AG08395 (cell line): Measurements from ENCODE around the gene MCF2L.

ENCODE experiments used
- DNase-seq: peaks from one replicate; pipeline ENCODE4 v3.0.0; 2012; ENCODE audit warnings: mixed read lengths, low spot score

The MCF2L gene

GRCh38 chr13:112962911-112963625 lies 5.9 kb upstream of the MCF2L start:
- no peak for DNase-seq

DNA sequence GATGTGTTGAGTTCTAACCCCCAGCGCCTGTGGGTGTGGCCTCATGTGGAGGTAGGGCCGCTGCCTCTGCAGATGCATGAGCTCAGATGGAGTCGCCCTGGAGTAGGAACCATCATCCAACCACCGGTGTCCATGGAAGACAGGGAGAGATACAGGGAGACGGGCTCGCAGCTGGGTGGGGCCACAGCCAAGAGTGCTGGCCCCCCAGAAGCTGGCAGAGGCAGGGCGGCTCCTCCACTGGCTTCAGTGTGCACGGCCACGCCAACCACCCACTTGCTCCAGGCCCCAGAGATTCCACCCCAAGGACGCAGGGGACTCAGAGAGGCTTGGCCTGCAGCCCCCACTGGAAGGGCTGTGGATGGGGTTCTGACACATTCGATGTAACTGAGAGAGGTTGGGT lies 5.4 kb upstream of the MCF2L start:
- DNase-seq = no peak

DNA sequence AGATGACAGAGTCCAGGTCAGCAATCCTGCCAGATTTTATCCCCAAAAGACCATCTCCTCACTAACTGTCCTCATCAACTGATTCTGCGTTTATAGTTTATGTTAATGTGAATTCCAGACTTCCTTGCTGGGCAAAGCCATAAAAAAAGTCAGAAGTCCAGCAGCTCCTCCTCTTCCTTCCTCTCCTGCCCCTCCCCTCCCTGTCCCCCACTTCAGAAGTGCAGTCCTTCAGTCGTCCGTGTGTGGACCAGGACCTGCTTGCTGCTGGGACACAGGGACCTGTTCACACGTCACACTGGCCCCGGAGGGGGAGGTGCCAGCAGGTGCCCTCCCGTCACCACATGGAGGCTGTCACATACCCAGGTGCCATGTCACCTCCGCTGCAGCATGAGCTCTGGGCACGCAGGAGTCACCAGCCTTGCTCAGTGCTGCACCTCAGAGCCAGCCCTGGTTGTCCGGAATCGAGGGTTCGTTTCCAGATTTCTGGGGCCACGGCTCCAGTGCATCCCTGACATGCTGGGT lies 4.0 kb upstream of the MCF2L start:
- no peak for DNase-seq

GRCh38 chr13:112965573-112966115 lies 3.4 kb upstream of the MCF2L start:
- no peak for DNase-seq

DNA sequence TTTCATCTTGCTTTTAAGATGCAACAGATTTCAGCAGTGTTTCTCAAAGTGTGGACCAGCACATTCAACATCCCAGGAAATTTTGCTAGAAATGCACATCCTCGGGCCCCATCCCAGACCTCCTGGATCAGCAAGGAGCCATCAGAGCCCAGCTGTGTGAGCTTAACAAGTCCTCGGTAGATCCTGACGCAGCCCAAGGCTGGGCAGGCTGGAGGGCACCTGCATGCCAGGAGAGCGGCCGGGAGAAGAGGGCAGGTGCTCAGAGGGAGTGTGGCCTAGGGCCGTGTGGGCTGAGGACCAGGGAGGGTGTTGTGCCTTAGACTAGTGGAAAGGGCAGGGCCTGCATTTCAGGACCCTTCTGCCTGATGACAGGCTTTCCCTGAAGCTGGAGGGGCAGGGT lies 2.2 kb upstream of the MCF2L start:
- DNase-seq = no peak

DNA sequence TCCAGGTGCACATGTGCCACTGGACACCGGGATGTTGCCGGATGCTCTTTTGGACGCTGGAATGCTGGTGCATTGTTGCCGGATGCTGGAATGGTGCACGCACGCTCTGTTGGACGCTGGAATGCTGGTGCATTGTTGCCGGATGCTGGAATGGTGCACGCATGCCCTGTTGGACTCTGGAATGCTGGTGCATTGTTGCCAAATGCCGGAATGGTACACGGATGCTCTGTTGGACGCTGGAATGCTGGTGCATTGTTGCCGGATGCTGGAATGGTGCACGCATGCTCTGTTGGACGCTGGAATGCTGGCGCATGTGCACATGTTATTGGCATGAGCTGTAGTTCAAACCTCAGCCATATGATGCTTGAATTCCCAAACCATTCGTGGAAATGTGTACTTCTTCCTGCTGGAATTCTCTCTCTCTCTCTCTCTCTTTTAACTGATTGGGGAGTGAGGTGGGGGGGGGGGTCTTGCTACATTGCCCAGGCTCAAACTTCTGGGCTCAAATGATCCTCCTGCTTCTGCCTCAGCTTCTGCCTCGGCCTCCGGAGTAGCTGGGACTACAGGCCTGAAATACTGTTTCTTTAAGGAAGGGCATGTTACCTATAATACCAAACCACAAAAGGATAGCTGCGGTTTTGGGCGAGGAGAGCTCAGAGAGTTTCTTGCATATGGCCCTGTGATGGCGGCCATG lies 1.2 kb upstream of the MCF2L start:
- no peak for DNase-seq

DNA sequence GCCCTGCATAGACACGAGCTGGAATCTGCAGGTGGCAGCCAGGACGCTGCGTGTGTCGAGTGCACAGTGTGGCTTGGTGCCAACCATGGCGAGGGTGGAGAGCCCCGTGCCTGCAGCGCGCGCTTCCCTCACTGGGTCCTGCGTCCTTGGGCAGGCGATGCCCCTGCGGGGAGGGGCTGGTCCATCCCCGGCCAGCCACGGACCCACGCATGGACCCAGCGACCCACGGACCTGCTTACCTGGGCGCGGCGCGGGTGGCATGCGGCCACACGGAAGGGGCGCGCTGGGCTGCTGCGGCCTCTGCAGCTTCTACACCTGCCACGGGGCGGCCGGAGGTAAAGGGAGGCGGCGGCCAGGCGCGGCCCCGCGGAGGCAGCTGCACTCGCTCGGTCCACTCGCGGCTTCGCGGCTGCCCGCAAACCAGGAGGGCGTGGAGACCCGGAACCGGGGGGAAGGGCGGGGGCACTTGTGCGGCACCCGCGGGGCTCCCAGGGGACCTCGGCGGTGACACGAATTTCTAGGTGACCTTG lies 569 bp upstream of the MCF2L start:
- DNase-seq = no peak

- no peak for DNase-seq
Observed at GRCh38 chr13:112969692-112970338, 801 bp downstream of the MCF2L start.

- no peak for DNase-seq
Observed at GRCh38 chr13:112970552-112971287, 1.7 kb downstream of the MCF2L start.

DNA sequence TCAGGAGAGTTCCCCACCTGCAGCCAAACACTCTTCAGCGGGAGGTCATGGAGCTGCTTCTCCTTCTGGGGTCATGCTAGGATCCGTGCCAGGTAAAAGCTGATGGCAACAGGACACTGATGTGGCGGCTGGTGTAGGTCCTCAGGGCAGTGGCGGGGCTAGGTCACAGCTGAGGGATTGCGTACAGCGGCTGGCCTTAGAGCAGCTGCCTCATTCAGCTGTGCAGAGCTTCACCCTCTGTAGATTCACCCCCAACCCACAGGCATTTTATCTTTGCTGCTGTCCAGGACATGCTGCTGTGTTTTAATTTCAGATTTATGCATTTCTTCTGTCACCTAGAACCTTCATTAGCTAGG lies 2.3 kb downstream of the MCF2L start:
- no peak for DNase-seq

- no peak for DNase-seq
Observed at GRCh38 chr13:112972258-112972657, 3.2 kb downstream of the MCF2L start.

DNA sequence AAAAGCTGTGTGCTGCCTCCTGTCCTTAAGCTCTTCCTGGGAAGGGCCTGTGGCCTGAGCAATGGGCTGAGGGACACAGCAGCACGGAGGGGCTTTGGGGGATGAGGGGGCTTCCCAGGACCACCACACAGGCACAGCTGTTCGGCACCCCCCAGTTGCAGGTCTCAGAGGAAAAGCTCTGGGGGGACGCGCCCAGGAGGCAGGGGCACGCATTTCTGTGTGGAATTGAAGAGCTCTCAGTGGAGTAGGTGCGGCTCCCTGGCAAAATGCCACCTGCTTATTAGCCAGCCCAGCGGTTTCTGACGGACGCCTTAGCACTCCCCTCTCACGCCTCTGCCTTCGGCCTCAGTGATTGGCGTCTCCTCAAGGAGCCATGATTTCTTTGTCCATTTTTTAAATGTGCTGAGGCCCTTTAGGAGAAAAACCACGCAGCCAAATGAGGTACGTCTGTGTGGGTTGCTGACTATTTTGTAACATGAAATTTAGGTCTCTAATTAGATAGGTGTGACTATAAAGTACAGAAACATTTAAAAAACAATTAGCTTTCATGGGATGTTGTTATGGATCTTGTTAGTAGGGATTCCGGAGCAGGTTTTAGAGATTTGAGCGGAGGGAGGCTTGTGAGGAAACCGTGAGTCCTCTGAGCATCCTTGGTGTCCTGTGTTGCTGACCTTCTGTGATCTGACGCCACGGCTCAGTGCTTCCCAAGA lies 4.0 kb downstream of the MCF2L start:
- DNase-seq = no peak

DNA sequence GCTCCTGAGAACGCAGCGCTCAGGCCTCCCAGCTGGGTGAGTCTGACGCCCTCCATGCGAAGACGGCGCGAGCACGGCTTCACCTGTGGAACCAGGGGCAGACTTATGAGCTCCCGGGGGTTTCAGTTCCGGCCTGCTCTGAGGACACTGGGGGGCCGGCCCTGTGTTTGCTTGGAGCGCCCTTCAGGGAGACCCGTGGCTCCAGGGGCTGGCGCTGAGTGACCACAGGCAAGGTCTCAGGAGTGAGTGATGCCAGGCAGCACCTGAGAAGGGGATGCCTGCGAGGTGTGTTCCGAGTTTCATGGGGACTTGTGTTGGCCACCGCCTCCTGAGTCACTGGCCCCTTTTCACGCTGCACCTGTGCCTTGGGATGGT lies 4.5 kb downstream of the MCF2L start:
- DNase-seq = no peak

- DNase-seq = no peak
Observed at GRCh38 chr13:112974125-112974524, 5.1 kb downstream of the MCF2L start.

GRCh38 chr13:112974671-112975070 lies 5.7 kb downstream of the MCF2L start:
- no peak for DNase-seq

GRCh38 chr13:112975401-112975939 lies 6.5 kb downstream of the MCF2L start:
- no peak for DNase-seq

- no peak for DNase-seq
Observed at GRCh38 chr13:112976526-112976925, 7.5 kb downstream of the MCF2L start.

- no peak for DNase-seq
Observed at GRCh38 chr13:112977091-112977490, 8.1 kb downstream of the MCF2L start.

- DNase-seq = no peak
Observed at GRCh38 chr13:112977525-112977924, 8.5 kb downstream of the MCF2L start.

DNA sequence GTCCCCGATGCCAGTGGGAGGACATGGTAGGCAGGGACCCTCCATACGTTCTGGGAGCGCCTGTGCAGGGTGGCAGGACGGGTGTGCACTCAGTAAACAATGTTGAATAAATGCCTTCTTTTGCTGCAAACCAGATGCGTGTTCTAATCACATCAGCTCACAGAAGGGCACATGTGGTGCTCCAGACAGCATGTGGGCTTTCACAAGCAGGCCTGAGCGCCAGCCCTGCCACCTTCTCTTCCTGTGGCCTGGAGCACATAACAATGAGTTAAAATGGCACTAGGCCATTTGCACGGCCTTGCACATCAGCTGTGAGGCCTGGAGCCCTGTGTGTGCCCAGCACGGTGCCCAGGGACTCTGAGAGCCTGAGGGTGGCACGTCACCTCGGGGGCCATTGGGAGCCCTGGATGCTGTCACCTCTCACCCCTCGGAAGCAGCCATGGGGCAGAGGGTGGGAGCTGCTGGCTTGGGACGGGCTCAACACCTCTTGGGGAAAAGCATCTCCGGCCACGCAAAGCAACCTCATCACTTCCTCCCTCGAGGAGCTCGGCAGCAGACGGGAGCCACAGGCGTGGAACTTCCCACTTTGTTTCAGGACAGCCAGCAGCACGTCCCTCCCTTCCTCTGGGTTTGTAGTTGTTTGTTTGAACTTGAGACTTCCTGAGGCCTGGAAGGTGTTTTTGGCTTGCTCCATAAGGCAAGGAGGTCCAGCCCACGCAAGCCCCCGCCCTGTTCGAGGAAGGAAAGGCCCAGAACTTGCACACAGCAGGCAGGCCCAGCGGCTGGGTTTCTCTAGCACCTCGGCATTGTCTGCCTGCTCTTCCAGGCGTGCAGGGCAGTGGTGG lies 9.8 kb downstream of the MCF2L start:
- DNase-seq = no peak
